ENCODE data around the gene ZNF618.
A peak's percentile ranks its signal among the peaks of the same experiment; 100 is the strongest.
"Not testable (repeated sequence)": the region's sequence is repeated elsewhere in the genome, so short reads cannot be mapped to it uniquely, and the experiment has no call there.

The ZNF618 gene

GRCh38 chr9:113993838-113994540 lies 117.9 kb downstream of the ZNF618 start:
- DNase-seq (ENCODE audit: low read depth) = peak; percentile 56
- in situ Hi-C loops (cut with HindIII; ENCODE audit: low sequenced_read_pairs) = no loop called here
- no peak for TF ChIP-seq CTCF (IDR thresholded peaks at IDR 0.05; ENCODE audit: low read depth, low read length, missing control alignments)
- H3K4me3 ChIP-seq (ENCODE audit: low read depth, low read length) = no peak overlapping the region

GRCh38 chr9:113995401-113995800 lies 119.3 kb downstream of the ZNF618 start:
- TF ChIP-seq CTCF (IDR thresholded peaks at IDR 0.05; ENCODE audit: low read depth, low read length, missing control alignments) = no peak
- no peak for DNase-seq (ENCODE audit: low read depth)
- in situ Hi-C loops (cut with HindIII; ENCODE audit: low sequenced_read_pairs) = no loop called here
- no peak overlapping the region for H3K4me3 ChIP-seq (ENCODE audit: low read depth, low read length)

GRCh38 chr9:113995963-113996362 lies 119.9 kb downstream of the ZNF618 start:
- no peak overlapping the region for H3K4me3 ChIP-seq (ENCODE audit: low read depth, low read length)
- TF ChIP-seq CTCF (IDR thresholded peaks at IDR 0.05; ENCODE audit: low read depth, low read length, missing control alignments) = no peak
- in situ Hi-C loops (cut with HindIII; ENCODE audit: low sequenced_read_pairs) = no loop called here
- DNase-seq (ENCODE audit: low read depth) = no peak

GRCh38 chr9:113996531-113997001 lies 120.5 kb downstream of the ZNF618 start:
- no peak overlapping the region for H3K4me3 ChIP-seq (ENCODE audit: low read depth, low read length)
- DNase-seq (ENCODE audit: low read depth) = no peak
- no peak for TF ChIP-seq CTCF (IDR thresholded peaks at IDR 0.05; ENCODE audit: low read depth, low read length, missing control alignments)
- in situ Hi-C loops (cut with HindIII; ENCODE audit: low sequenced_read_pairs) = no loop called here

- in situ Hi-C loops (cut with HindIII; ENCODE audit: low sequenced_read_pairs); DNase-seq (ENCODE audit: low read depth); H3K4me3 ChIP-seq (ENCODE audit: low read depth, low read length): not testable (repeated sequence)
These were observed 121.0 kb downstream of the ZNF618 start for GRCh38 chr9:113997064-113997463.

GRCh38 chr9:113997610-113998009 lies 121.5 kb downstream of the ZNF618 start:
- no peak for TF ChIP-seq CTCF (IDR thresholded peaks at IDR 0.05; ENCODE audit: low read depth, low read length, missing control alignments)
- in situ Hi-C loops (cut with HindIII; ENCODE audit: low sequenced_read_pairs) = no loop called here
- H3K4me3 ChIP-seq (ENCODE audit: low read depth, low read length) = no peak overlapping the region
- no peak for DNase-seq (ENCODE audit: low read depth)

- no peak overlapping the region for H3K4me3 ChIP-seq (ENCODE audit: low read depth, low read length)
- TF ChIP-seq CTCF (IDR thresholded peaks at IDR 0.05; ENCODE audit: low read depth, low read length, missing control alignments) = no peak
- in situ Hi-C loops (cut with HindIII; ENCODE audit: low sequenced_read_pairs) = no loop called here
- no peak for DNase-seq (ENCODE audit: low read depth)
These were observed 122.0 kb downstream of the ZNF618 start for GRCh38 chr9:113998114-113998513.

Measured in astrocyte of the cerebellum (primary cell).